Loucy (cell line): ENCODE measurements around the gene SYNDIG1.

Experiments used
- EZH2phosphoT487 ChIP-seq: fragments of 200-600 bp; IDR thresholded peaks from 2 replicates; pipeline ENCODE4 v1.6.1; 2018; ENCODE audit warnings: antibody characterized with exemption, mild to moderate bottlenecking, moderate library complexity, borderline replicate concordance
- TF ChIP-seq, protein P1 (sequence below): fragments of 200-600 bp; sonication (generic); conservative IDR thresholded peaks from 2 replicates; pipeline ENCODE4 v1.5.1; 2014; ENCODE audit warnings: mild to moderate bottlenecking, antibody characterized with exemption, low read length

DNA sequence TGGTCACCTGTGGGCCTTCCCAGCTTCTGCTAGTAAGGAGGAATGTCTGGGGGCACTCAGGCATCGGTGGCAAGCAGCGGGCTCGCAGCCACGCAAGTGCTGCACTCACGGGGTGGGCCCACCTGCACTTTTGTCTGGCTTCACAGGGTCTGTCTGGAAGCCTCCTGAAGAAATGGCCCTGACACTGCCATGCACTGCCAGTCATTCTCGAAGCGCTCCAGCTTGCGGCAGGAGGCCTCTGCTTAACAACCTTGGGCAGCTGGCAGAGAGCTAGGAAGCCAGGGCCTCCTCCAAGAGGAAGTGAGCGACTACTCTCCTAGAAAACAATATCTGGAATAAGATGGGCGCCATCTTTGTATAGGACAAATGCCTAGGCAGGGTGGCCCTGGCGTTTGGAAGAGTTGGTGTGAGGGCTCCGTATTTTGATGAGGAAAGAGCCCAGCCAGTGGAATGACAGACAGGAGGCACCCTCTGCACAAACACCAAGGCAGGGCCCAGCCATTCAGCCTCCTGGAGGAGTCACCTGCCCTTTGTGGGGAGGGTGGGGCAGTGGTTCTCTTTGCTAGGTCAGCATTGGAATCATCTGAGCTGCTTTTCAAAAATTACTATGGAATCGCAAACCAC is 113.9 kb downstream of the SYNDIG1 start:
- TF ChIP-seq, protein P1, sequence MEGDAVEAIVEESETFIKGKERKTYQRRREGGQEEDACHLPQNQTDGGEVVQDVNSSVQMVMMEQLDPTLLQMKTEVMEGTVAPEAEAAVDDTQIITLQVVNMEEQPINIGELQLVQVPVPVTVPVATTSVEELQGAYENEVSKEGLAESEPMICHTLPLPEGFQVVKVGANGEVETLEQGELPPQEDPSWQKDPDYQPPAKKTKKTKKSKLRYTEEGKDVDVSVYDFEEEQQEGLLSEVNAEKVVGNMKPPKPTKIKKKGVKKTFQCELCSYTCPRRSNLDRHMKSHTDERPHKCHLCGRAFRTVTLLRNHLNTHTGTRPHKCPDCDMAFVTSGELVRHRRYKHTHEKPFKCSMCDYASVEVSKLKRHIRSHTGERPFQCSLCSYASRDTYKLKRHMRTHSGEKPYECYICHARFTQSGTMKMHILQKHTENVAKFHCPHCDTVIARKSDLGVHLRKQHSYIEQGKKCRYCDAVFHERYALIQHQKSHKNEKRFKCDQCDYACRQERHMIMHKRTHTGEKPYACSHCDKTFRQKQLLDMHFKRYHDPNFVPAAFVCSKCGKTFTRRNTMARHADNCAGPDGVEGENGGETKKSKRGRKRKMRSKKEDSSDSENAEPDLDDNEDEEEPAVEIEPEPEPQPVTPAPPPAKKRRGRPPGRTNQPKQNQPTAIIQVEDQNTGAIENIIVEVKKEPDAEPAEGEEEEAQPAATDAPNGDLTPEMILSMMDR = no peak
- TF ChIP-seq EZH2phosphoT487 = no peak
